HL-60 (cell line): ENCODE results near the gene IRAK1BP1.

ENCODE experiments used
- CTCF ChIP-seq: IDR thresholded peaks from one replicate; pipeline ENCODE4 v1.5.1; 2011; ENCODE audit warnings: low read length, control low read depth, inconsistent platforms; ENCODE audit not compliant: insufficient read depth
- POLR2AphosphoS5 ChIP-seq: IDR thresholded peaks from 2 replicates; pipeline ENCODE4 v1.6.1; 2012; ENCODE audit warnings: low read depth

- TF ChIP-seq CTCF (no peak), POLR2AphosphoS5 (no peak)
Observed at GRCh38 chr6:78911218-78911940, 44.0 kb downstream of the IRAK1BP1 start.
